GM18867 (cell line): Measurements from ENCODE around the gene SLC6A6.
"Not testable (repeated sequence)": the region's sequence is repeated elsewhere in the genome, so short reads cannot be mapped to it uniquely, and the experiment has no call there.

Experiments used
- ATAC-seq: cut with Tn5 transposase; IDR thresholded peaks from one replicate; pipeline ENCODE4 v1.9.1; 2021; ENCODE audit warnings: mild to moderate bottlenecking, moderate library complexity; ENCODE audit not compliant: unreplicated experiment

Gene SLC6A6

GRCh38 chr3:14397531-14397930 lies 4.9 kb upstream of the SLC6A6 start:
- ATAC-seq: no peak

GRCh38 chr3:14397940-14398796 lies 4.2 kb upstream of the SLC6A6 start:
- no peak for ATAC-seq

GRCh38 chr3:14398797-14399106 lies 3.7 kb upstream of the SLC6A6 start:
- no peak for ATAC-seq

- ATAC-seq: no peak
These were observed 608 bp upstream of the SLC6A6 start for GRCh38 chr3:14401692-14402303.

- ATAC-seq: no peak
These were observed 1.3 kb downstream of the SLC6A6 start for GRCh38 chr3:14403619-14404155.

- ATAC-seq: no peak
These were observed 1.8 kb downstream of the SLC6A6 start for GRCh38 chr3:14404186-14404585.

GRCh38 chr3:14404631-14405359 lies 2.4 kb downstream of the SLC6A6 start:
- no peak for ATAC-seq

- no peak for ATAC-seq
These were observed 3.2 kb downstream of the SLC6A6 start for GRCh38 chr3:14405360-14406238.

GRCh38 chr3:14406336-14406735 lies 3.9 kb downstream of the SLC6A6 start:
- no peak for ATAC-seq

- no peak for ATAC-seq
These were observed 4.4 kb downstream of the SLC6A6 start for GRCh38 chr3:14406766-14407165.

GRCh38 chr3:14407203-14407602 lies 4.8 kb downstream of the SLC6A6 start:
- no peak for ATAC-seq

- not testable (repeated sequence) for ATAC-seq
These were observed 7.3 kb downstream of the SLC6A6 start for GRCh38 chr3:14409779-14410063.

GRCh38 chr3:14410106-14410502 lies 7.7 kb downstream of the SLC6A6 start:
- ATAC-seq: no peak

- no peak for ATAC-seq
These were observed 8.2 kb downstream of the SLC6A6 start for GRCh38 chr3:14410503-14411165.

- no peak for ATAC-seq
These were observed 8.7 kb downstream of the SLC6A6 start for GRCh38 chr3:14411166-14411526.

GRCh38 chr3:14411988-14412387 lies 9.6 kb downstream of the SLC6A6 start:
- no peak for ATAC-seq

- ATAC-seq: no peak
These were observed 10.5 kb downstream of the SLC6A6 start for GRCh38 chr3:14412831-14413380.

GRCh38 chr3:14413381-14414071 lies 11.1 kb downstream of the SLC6A6 start:
- no peak for ATAC-seq

GRCh38 chr3:14414846-14415464 lies 12.5 kb downstream of the SLC6A6 start:
- ATAC-seq: no peak
